GM13977 (cell line): ENCODE data around the gene IQCE.
A peak's percentile ranks its signal among the peaks of the same experiment; 100 is the strongest.

ENCODE experiments used
- DNase-seq: peaks from one replicate; pipeline ENCODE4 v3.0.0; 2012; ENCODE audit warnings: low spot score
- CTCF ChIP-seq: IDR thresholded peaks from 2 replicates; pipeline ENCODE4 v1.5.1; 2012; ENCODE audit warnings: mild to moderate bottlenecking, control low read depth; ENCODE audit not compliant: insufficient read depth; ENCODE audit errors: extremely low read depth, missing control alignments
- in situ Hi-C: fragments of 300-500 bp; cut with MboI; formaldehyde crosslinking; loops from one replicate; pipeline ENCODE4 v1.12.0; 2022; ENCODE audit warnings: low sequenced_read_pairs, low pct_unique_long_range_greater_than_20kb, mixed read lengths, inconsistent platforms; ENCODE audit not compliant: unreplicated experiment

The IQCE gene

GRCh38 chr7:2525658-2526630, 32.8 kb upstream of the IQCE start:
- no peak for DNase-seq
- TF ChIP-seq CTCF, result no peak
- in situ Hi-C loops, result no loop called here

GRCh38 chr7:2526659-2527504, 31.9 kb upstream of the IQCE start:
- TF ChIP-seq CTCF, result no peak
- no peak for DNase-seq

GRCh38 chr7:2527505-2528467, 31.0 kb upstream of the IQCE start:
- DNase-seq, result no peak
- no peak for TF ChIP-seq CTCF
- in situ Hi-C loops, result no loop called here

More at GRCh38 chr7:2526659-2527504, 31.9 kb upstream of the IQCE start:
- in situ Hi-C loops, result no loop called here

GRCh38 chr7:2528481-2529095, 30.2 kb upstream of the IQCE start:
- in situ Hi-C loops, result no loop called here
- TF ChIP-seq CTCF, result no peak
- no peak for DNase-seq

- in situ Hi-C loops, result no loop called here
- peak; percentile 81 for DNase-seq
- TF ChIP-seq CTCF, result no peak
These were observed 29.4 kb upstream of the IQCE start for GRCh38 chr7:2529161-2530070.
